Fibroblast of lung (primary cell): Measurements from ENCODE around the gene PPOX. TPM values are rescaled to one million over a fixed set of nuclear protein-coding genes. Genes with fewer than 3 reads are reported as not detected.

Experiments
- DNase-seq, 2 donors: peaks; one replicate each; pipeline versions ENCODE4 v3.0.0 to v3.0.0-alpha.2; 2010; ENCODE audit warnings: low read depth in 2 of 2
- H2AFZ ChIP-seq: 2 replicates; pipeline ENCODE4 v1.5.1; 2012; ENCODE audit warnings: low read length, control low read depth, inconsistent platforms
- H3K27ac ChIP-seq: 2 replicates; pipeline ENCODE4 v1.5.1; 2011; ENCODE audit warnings: low read length, control low read depth; ENCODE audit not compliant: insufficient read depth
- H3K27me3 ChIP-seq: 2 replicates; pipeline ENCODE4 v1.5.1; 2011; ENCODE audit warnings: mild to moderate bottlenecking, low read length; ENCODE audit not compliant: control insufficient read depth, insufficient read depth
- H3K36me3 ChIP-seq: 2 replicates; pipeline ENCODE4 v1.5.1; 2011; ENCODE audit warnings: low read length; ENCODE audit not compliant: control insufficient read depth, insufficient read depth
- H3K4me1 ChIP-seq: 2 replicates; pipeline ENCODE4 v1.5.1; 2011; ENCODE audit warnings: low read length; ENCODE audit not compliant: control insufficient read depth, insufficient read depth; ENCODE audit errors: extremely low read depth
- H3K4me2 ChIP-seq: 2 replicates; pipeline ENCODE4 v1.5.1; 2011; ENCODE audit warnings: low read length, control low read depth; ENCODE audit not compliant: insufficient read depth; ENCODE audit errors: extremely low read depth
- H3K4me3 ChIP-seq, 4 experiments: fragments of 200-600 bp in 1 of 4; sonication (generic) in 1 of 4; replicated peaks in 1 of 4; 2 replicates each; pipeline ENCODE4 v1.5.1; 2011 to 2016; ENCODE audit warnings: low read length in 4 of 4, low read depth in 3 of 4, mild to moderate bottlenecking in 3 of 4, control low read depth in 2 of 4, inconsistent platforms in 1 of 4, mixed read lengths in 1 of 4; ENCODE audit not compliant: insufficient read depth in 1 of 4; ENCODE audit errors: control extremely low read depth in 1 of 4
- H3K79me2 ChIP-seq: 2 replicates; pipeline ENCODE4 v1.5.1; 2012; ENCODE audit warnings: mild to moderate bottlenecking, low read length, inconsistent platforms; ENCODE audit not compliant: control insufficient read depth, insufficient read depth
- H3K9ac ChIP-seq: 2 replicates; pipeline ENCODE4 v1.5.1; 2011; ENCODE audit warnings: mild to moderate bottlenecking, low read length, control low read depth; ENCODE audit not compliant: insufficient read depth
- H3K9me3 ChIP-seq: 2 replicates; pipeline ENCODE4 v1.5.1; 2012; ENCODE audit warnings: low read depth, low read length; ENCODE audit not compliant: control insufficient read depth, insufficient read depth
- H4K20me1 ChIP-seq: 2 replicates; pipeline ENCODE4 v1.5.1; 2011; ENCODE audit warnings: low read length; ENCODE audit not compliant: control insufficient read depth, insufficient read depth; ENCODE audit errors: extremely low read depth
- EZH2 ChIP-seq: IDR thresholded peaks from 2 replicates; pipeline ENCODE4 v1.5.1; 2012; ENCODE audit warnings: low read length, control low read depth, mild to moderate bottlenecking; ENCODE audit errors: missing control alignments
- polyA plus RNA-seq, 2 donors: library from polyadenylated mRNA; depleted of rRNA in 1 of 2; stranded (reverse) in 1 of 2; unstranded in 1 of 2; fragments of >200 nt; gene quantifications; 2 replicates each; pipeline ENCODE4 v1.2.1, GENCODE V29; 2011 to 2012; ENCODE audit warnings: missing spikeins in 1 of 2
- total RNA-seq: library from RNA; depleted of rRNA; stranded (reverse); fragments of >200 nt; gene quantifications from 2 replicates; pipeline ENCODE4 v1.2.1, GENCODE V29; 2014
- TF ChIP-seq, protein P1 (sequence below), 2 donors: IDR thresholded peaks in 1 of 2; conservative IDR thresholded peaks in 1 of 2; 1 replicate in 1 of 2; 2 replicates in 1 of 2; pipeline ENCODE4 v1.5.1; 2011 to 2012; ENCODE audit warnings: low read length in 2 of 2, control low read depth in 1 of 2, inconsistent platforms in 1 of 2, low read depth in 1 of 2, mild to moderate bottlenecking in 1 of 2

Gene PPOX
- total and polyA plus RNA-seq, 2 donors (not counting 1 experiment from before 2014, with no cell fraction given), result 5.6 to 12.2 TPM

- H3K4me3 ChIP-seq, result no peak overlapping the region
- no peak overlapping the region for H3K4me2 ChIP-seq
- DNase-seq, result no peak
- peaks cover 3% of the 10 kb centered on the region for H3K36me3 ChIP-seq
- H3K27me3 ChIP-seq, result no peaks in the 10 kb centered on the region
- peaks cover 14% of the 10 kb centered on the region for H3K4me1 ChIP-seq
- H3K27ac ChIP-seq, result no peak overlapping the region
- TF ChIP-seq EZH2, result no peak
- TF ChIP-seq, protein P1, sequence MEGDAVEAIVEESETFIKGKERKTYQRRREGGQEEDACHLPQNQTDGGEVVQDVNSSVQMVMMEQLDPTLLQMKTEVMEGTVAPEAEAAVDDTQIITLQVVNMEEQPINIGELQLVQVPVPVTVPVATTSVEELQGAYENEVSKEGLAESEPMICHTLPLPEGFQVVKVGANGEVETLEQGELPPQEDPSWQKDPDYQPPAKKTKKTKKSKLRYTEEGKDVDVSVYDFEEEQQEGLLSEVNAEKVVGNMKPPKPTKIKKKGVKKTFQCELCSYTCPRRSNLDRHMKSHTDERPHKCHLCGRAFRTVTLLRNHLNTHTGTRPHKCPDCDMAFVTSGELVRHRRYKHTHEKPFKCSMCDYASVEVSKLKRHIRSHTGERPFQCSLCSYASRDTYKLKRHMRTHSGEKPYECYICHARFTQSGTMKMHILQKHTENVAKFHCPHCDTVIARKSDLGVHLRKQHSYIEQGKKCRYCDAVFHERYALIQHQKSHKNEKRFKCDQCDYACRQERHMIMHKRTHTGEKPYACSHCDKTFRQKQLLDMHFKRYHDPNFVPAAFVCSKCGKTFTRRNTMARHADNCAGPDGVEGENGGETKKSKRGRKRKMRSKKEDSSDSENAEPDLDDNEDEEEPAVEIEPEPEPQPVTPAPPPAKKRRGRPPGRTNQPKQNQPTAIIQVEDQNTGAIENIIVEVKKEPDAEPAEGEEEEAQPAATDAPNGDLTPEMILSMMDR (conservative IDR thresholded peaks at IDR 0.05 in 1 of 2, IDR thresholded peaks at IDR 0.05 in 1 of 2; ENCODE audit: low read depth in 1 of 2, low read length in 2 of 2), result no peak
- no peak overlapping the region for H3K9ac ChIP-seq
- no peaks in the 10 kb centered on the region for H3K79me2 ChIP-seq
- H4K20me1 ChIP-seq, result no peaks in the 10 kb centered on the region
- no peak overlapping the region for H2AFZ ChIP-seq
- H3K9me3 ChIP-seq, result no peaks in the 10 kb centered on the region
Measured at GRCh38 chr1:161219078-161219892, 53.1 kb downstream of the PPOX start.

- Histone ChIP-seq H4K20me1 (no peaks in the 10 kb centered on the region), H3K36me3 (no peaks in the 10 kb centered on the region), H3K27me3 (no peaks in the 10 kb centered on the region), H3K4me1 (peaks cover 14% of the 10 kb centered on the region), H3K9ac (no peak overlapping the region), H3K9me3 (no peaks in the 10 kb centered on the region), H3K4me3 (no peak overlapping the region), H3K79me2 (no peaks in the 10 kb centered on the region), H3K4me2 (no peak overlapping the region), H3K27ac (no peak overlapping the region), H2AFZ (no peak overlapping the region)
- no peak for DNase-seq
- TF ChIP-seq, protein P1 (conservative IDR thresholded peaks at IDR 0.05 in 1 of 2, IDR thresholded peaks at IDR 0.05 in 1 of 2; ENCODE audit: low read depth in 1 of 2, low read length in 2 of 2), result no peak
- TF ChIP-seq EZH2, result no peak
Measured at GRCh38 chr1:161220002-161220401, 53.8 kb downstream of the PPOX start.

Other genes with a start within 250 kb of the PPOX start
- gene ITLN2, start 211.6 kb upstream of the PPOX start, total RNA-seq, result not detected in 2 replicates
- not detected in 2 replicates for gene ITLN2, start 211.6 kb upstream of the PPOX start, polyA plus RNA-seq
- gene F11R, start 145.3 kb upstream of the PPOX start, total RNA-seq, result 0.66 and 2.1 TPM in 2 replicates
- 0.50 and 1.5 TPM in 2 replicates for gene F11R, start 145.3 kb upstream of the PPOX start, polyA plus RNA-seq
- gene TSTD1, start 127.5 kb upstream of the PPOX start, total RNA-seq, result 0.66 and 0.77 TPM in 2 replicates
- 0.24 and 7.5 TPM in 2 replicates for gene TSTD1, start 127.5 kb upstream of the PPOX start, polyA plus RNA-seq
- 71.7 and 80.1 TPM in 2 replicates for gene USF1, start 120.4 kb upstream of the PPOX start, total RNA-seq
- 23.9 and 25.0 TPM in 2 replicates for gene USF1, start 120.4 kb upstream of the PPOX start, polyA plus RNA-seq
- not detected in 2 replicates for gene ARHGAP30, start 96.5 kb upstream of the PPOX start, total RNA-seq
- 0.01 TPM in 1 of 2 replicates, not detected in the other for gene ARHGAP30, start 96.5 kb upstream of the PPOX start, polyA plus RNA-seq
- gene NECTIN4, start 76.9 kb upstream of the PPOX start, total RNA-seq, result under 0.01 and 0.33 TPM in 2 replicates
- gene NECTIN4, start 76.9 kb upstream of the PPOX start, polyA plus RNA-seq, result 0.07 and 0.16 TPM in 2 replicates
- gene KLHDC9, start 68.1 kb upstream of the PPOX start, total RNA-seq, result 0.77 and 3.0 TPM in 2 replicates
- 0.95 and 1.5 TPM in 2 replicates for gene KLHDC9, start 68.1 kb upstream of the PPOX start, polyA plus RNA-seq
- gene PFDN2, start 48.4 kb upstream of the PPOX start, total RNA-seq, result 39.6 and 45.5 TPM in 2 replicates
- 145 and 188 TPM in 2 replicates for gene PFDN2, start 48.4 kb upstream of the PPOX start, polyA plus RNA-seq
- gene NIT1, start 48.3 kb upstream of the PPOX start, total RNA-seq, result 24.7 and 30.6 TPM in 2 replicates
- 42.6 and 83.1 TPM in 2 replicates for gene NIT1, start 48.3 kb upstream of the PPOX start, polyA plus RNA-seq
- 15.4 and 21.6 TPM in 2 replicates for gene DEDD, start 33.8 kb upstream of the PPOX start, total RNA-seq
- 40.0 and 40.3 TPM in 2 replicates for gene DEDD, start 33.8 kb upstream of the PPOX start, polyA plus RNA-seq
- 87.0 and 95.8 TPM in 2 replicates for gene UFC1, start 12.4 kb upstream of the PPOX start, total RNA-seq
- 154 and 168 TPM in 2 replicates for gene UFC1, start 12.4 kb upstream of the PPOX start, polyA plus RNA-seq
- gene USP21, start 6.9 kb upstream of the PPOX start, total RNA-seq, result 7.7 and 10.2 TPM in 2 replicates
- 11.7 and 13.6 TPM in 2 replicates for gene USP21, start 6.9 kb upstream of the PPOX start, polyA plus RNA-seq
- 13.4 and 18.7 TPM in 2 replicates for gene B4GALT3, start 11.1 kb downstream of the PPOX start, total RNA-seq
- 17.8 and 19.2 TPM in 2 replicates for gene B4GALT3, start 11.1 kb downstream of the PPOX start, polyA plus RNA-seq
- gene ADAMTS4, start 32.6 kb downstream of the PPOX start, total RNA-seq, result 0.51 and 1.3 TPM in 2 replicates
- 0.75 and 1.0 TPM in 2 replicates for gene ADAMTS4, start 32.6 kb downstream of the PPOX start, polyA plus RNA-seq
- 142 and 194 TPM in 2 replicates for gene NDUFS2, start 35.9 kb downstream of the PPOX start, total RNA-seq
- gene NDUFS2, start 35.9 kb downstream of the PPOX start, polyA plus RNA-seq, result 135 and 141 TPM in 2 replicates
- not detected in 2 replicates for gene FCER1G, start 48.9 kb downstream of the PPOX start, total RNA-seq
- gene FCER1G, start 48.9 kb downstream of the PPOX start, polyA plus RNA-seq, result 0.21 and 0.85 TPM in 2 replicates
- gene APOA2, start 57.2 kb downstream of the PPOX start, total RNA-seq, result not detected in 2 replicates
- gene APOA2, start 57.2 kb downstream of the PPOX start, polyA plus RNA-seq, result not detected in 2 replicates
- 9.2 and 11.7 TPM in 2 replicates for gene TOMM40L, start 59.6 kb downstream of the PPOX start, total RNA-seq
- gene TOMM40L, start 59.6 kb downstream of the PPOX start, polyA plus RNA-seq, result 11.1 and 12.0 TPM in 2 replicates
- not detected in 2 replicates for gene NR1I3, start 71.8 kb downstream of the PPOX start, total RNA-seq
- not detected in 2 replicates for gene NR1I3, start 71.8 kb downstream of the PPOX start, polyA plus RNA-seq
- not detected in 2 replicates for gene PCP4L1, start 92.3 kb downstream of the PPOX start, total RNA-seq
- not detected in 2 replicates for gene PCP4L1, start 92.3 kb downstream of the PPOX start, polyA plus RNA-seq
- gene MPZ, start 143.5 kb downstream of the PPOX start, total RNA-seq, result 0.51 and 0.99 TPM in 2 replicates
- gene MPZ, start 143.5 kb downstream of the PPOX start, polyA plus RNA-seq, result 1.1 and 1.9 TPM in 2 replicates
- 13.4 and 24.8 TPM in 2 replicates for gene SDHC, start 148.0 kb downstream of the PPOX start, total RNA-seq
- 484 and 512 TPM in 2 replicates for gene SDHC, start 148.0 kb downstream of the PPOX start, polyA plus RNA-seq
- gene CFAP126, start 201.4 kb downstream of the PPOX start, total RNA-seq, result not detected in 2 replicates
- not detected in 2 replicates for gene CFAP126, start 201.4 kb downstream of the PPOX start, polyA plus RNA-seq